A673 (cell line): ENCODE measurements around the gene FKRP.

ENCODE experiments used
- CTCF ChIP-seq: fragments of 300-800, 200-600 bp; sonication (generic); conservative IDR thresholded peaks from 2 replicates; pipeline ENCODE4 v1.5.1; 2017; ENCODE audit warnings: low read depth, mild to moderate bottlenecking, antibody characterized with exemption, low read length, moderate library complexity, mixed read lengths
- EZH2 ChIP-seq: fragments of 200-600 bp; sonication (generic); IDR thresholded peaks from 2 replicates; pipeline ENCODE4 v1.6.1; 2017; ENCODE audit warnings: borderline replicate concordance, low read depth, mild to moderate bottlenecking, mixed read lengths, antibody characterized with exemption, low read length; ENCODE audit not compliant: poor library complexity, severe bottlenecking

DNA sequence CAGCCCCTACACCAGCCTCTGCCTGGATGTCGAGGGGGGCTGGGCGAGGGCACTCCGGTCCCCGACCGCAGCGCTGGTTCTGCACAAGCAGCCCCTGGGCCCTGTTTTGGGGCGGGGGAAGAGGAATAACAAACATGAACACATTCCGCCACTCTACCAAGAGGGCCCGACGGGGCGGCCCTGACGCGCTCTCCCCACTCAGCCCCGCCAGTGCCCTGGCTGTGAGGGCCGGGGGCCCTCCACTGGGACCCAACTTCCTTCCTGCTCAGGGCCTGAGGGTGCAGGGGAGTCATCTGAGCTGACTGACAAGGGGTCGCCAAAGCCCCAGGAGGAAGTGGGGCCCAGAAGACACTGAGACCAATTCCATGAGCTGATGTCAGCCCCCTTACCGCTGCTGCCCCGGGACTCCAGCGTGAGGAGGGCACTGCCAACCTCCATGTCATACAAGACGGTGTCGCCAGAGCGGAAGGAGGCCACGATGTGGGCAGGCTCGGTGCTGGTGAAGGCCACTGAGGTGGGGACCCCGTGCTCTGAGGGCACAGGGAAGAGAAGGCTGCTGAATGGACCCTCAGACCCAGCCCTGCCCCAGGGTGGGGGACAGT is 23.3 kb upstream of the FKRP start:
- no peak for TF ChIP-seq CTCF
- no peak for TF ChIP-seq EZH2
